NAMALWA (cell line): ENCODE measurements around the gene EPS8L1.
A peak's percentile ranks its signal among the peaks of the same experiment; 100 is the strongest.

Source experiments
- DNase-seq: peaks from one replicate; pipeline ENCODE4 v3.0.0-alpha.2; 2015; ENCODE audit warnings: low spot score

EPS8L1 gene

DNA sequence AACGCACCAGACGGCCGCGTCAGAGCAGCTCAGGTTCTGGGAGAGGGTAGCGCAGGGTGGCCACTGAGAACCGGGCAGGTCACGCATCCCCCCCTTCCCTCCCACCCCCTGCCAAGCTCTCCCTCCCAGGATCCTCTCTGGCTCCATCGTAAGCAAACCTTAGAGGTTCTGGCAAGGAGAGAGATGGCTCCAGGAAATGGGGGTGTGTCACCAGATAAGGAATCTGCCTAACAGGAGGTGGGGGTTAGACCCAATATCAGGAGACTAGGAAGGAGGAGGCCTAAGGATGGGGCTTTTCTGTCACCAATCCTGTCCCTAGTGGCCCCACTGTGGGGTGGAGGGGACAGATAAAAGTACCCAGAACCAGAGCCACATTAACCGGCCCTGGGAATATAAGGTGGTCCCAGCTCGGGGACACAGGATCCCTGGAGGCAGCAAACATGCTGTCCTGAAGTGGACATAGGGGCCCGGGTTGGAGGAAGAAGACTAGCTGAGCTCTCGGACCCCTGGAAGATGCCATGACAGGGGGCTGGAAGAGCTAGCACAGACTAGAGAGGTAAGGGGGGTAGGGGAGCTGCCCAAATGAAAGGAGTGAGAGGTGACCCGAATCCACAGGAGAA, 39.9 kb downstream of the EPS8L1 start:
- DNase-seq, result no peak

DNA sequence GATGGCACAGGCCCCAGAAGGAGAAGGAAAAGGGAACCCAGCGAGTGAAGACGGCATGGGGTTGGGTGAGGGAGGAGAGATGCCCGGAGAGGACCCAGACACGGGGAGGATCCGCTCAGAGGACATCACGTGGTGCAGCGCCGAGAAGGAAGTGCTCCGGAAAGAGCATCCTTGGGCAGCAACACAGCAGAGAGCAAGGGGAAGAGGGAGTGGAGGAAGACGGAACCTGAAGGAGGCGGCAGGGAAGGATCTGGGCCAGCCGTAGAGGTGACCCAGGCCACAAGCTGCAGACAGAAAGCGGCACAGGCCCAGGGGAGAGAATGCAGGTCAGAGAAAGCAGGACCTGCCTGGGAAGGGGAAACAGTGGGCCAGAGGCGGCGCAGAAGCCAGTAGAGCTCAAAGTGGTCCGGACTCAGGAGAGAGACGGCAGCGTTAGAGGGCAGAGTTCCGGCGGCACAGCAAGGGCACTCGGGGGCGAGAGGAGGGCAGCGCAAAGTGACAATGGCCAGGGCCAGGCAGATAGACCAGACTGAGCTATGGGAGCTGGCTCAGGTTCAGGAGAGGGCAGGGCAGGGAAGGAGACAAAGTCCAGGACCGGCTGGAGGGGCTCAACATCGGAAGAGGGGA, 40.7 kb downstream of the EPS8L1 start:
- peak; percentile 63 for DNase-seq

DNA sequence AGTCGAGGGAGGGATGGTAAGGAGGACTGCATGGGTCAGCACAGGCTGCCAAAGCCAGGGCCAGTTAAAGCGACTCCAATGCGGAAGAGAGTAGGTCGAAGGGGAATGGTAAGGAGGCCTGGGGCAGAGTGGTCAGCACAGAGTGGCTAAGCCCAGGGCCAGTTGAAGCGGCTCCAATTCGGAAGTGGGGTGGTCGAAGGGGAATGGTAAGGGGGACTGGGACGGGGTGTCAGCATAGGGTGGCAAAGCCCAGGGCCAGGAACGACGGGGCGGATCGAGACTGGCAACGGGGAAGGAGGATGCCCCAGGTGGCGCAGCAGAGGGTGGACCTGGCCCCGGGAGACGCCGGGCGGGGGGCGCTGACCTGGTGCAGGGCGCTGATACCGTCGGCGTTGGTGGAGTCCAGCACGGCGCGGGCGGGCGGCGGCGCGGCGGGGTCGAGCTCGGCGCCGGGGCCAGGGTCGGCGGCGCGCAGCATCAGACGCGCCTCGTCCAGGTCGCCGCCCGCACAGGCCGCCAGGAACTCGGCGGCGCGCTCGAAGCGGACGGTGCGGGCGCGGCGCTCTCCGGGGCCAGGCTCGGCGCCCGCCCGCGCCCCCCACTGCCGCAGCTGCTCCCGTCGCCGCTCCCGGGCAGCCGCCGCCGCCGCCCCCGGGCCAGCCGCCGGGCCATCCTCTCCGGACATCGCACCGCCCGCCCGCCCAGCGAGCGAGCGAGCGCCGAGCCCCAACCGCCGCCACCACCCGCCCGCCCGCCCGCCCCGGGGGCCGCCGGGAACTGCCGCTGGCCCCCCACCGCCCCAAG, 41.4 kb downstream of the EPS8L1 start, which contains the start of gene PPP1R12C:
TSS of gene PPP1R12C (minus strand) at position 779 of the 804 bp plus-strand sequence. CDS start at position 685, 94 bp downstream.
- peak; percentile 36 for DNase-seq

DNA sequence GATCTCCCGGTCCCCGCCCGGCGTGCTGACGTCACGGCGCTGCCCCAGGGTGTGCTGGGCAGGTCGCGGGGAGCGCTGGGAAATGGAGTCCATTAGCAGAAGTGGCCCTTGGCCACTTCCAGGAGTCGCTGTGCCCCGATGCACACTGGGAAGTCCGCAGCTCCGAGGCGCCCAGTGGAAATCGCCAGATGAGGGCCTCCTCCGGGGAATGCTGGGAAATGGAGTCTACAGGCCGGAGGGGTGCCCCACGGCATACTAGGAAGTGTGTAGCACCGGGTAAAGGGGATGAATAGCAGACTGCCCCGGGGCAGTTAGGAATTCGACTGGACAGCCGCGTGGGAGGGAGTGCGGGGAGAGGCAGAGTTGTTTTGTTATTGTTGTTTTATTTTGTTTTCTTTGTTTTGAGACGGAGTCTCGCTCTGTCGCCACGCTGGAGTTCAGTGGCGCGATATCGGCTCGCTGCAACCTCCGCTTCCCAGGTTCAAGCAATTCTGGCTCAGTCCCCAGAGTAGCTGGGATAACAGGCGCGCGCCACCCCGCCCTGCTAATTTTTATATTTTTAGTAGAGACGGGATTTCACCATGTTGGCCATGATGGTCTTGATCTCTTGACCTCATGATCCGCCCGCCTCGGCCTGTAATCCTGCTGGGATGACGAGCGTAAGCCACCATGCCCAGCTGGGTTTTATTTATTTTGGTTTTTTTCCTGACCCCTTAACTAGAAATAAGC, 42.2 kb downstream of the EPS8L1 start:
- DNase-seq, result peak; percentile 97

DNA sequence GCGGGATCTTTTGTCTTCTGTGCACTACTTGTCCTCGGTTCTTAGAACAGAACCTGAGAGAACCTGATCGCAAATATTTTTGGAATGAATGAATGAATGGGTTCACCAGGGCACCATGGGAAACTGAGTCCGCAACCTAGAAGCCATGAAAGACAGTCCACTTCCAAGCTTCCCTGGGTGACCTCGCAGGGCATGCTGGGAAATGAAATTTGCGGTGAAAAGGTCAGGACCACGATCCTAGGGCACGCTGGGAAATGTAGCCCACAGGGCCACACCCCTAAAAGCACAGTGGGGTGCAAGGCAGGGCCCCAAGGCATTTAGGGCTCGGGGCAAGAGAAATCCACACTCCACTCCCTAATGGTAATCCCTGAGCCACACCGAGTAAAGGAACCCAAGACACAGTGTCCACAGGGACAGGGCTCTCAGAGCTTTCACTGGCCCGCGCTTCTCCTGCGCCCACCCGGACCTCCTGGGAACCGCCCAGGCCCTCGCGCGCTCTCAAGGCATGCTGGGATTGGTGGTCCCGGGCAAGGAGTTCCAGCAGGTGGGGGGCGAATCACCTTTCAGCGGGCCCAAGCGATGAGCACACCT, 42.8 kb downstream of the EPS8L1 start:
- no peak for DNase-seq

DNA sequence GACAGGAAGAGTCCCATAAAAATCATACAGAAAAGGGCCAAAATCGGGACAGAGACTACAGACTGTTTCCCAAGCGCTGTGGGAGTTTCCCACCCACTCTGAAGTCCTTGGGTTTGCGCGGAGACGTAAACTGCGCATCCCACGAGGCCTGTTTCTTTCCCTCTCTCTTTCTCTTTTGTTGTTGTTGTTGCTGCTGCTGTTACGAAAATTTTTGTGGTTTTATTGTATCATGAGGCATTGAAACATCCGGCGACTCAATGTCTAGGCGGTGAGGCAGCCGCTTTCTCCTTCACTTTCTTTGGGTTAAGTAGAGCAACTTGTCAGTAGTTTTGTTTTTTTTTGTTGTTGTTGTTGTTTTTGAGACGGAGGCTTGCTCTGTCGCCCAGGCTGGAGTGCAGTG, 43.4 kb downstream of the EPS8L1 start:
- no peak for DNase-seq

DNA sequence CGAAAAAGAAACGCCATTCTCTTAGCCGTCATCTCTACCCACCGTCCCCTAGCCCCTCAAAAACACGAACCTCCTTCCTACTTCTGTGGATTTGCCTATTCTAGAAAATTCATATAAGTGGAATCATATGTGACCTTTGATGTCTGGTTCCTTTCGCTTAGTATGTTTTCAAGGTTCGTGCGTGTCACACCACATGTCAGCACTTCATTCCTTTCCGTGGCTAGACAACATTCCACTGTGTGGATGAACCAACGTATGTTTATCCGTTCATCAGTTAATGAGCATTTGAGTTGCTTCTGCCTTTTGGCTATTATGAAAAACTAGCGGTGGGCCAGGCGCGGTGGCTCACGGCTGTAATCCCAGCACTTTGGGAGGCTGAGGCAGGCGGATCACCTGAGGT, 55.8 kb downstream of the EPS8L1 start:
- no peak for DNase-seq

DNA sequence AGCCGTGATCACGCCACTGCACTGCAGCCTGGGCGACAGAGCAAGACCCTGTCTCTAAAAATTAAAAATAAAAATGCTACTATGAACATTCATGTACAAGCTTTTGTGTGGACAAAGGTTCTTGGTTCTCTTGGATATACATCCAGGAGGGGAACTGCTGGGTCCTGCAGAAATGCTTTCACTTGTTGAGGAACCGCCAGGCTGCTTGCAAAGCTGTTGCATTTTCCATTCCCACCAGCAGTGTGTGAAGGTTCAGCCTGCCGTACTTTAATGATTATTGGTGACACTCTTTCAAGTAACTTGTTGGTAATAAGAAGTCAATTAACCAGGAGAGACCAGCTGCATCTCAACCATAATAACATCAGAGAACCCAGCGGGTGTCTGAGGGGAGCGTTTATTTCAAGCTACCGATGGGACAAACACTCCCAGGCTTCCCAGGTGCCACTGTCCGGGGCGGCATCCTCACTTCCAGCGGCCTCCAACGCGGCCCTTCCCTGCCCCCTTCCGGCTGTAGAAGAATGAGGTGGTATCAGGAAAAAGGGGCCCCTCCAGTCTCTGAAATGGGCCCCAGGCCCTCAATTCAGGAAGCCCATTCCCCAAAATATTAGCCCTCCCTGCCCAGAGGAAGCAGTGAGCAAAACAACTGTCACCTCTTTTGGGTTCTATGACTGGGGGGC, 56.9 kb downstream of the EPS8L1 start:
- no peak for DNase-seq

DNA sequence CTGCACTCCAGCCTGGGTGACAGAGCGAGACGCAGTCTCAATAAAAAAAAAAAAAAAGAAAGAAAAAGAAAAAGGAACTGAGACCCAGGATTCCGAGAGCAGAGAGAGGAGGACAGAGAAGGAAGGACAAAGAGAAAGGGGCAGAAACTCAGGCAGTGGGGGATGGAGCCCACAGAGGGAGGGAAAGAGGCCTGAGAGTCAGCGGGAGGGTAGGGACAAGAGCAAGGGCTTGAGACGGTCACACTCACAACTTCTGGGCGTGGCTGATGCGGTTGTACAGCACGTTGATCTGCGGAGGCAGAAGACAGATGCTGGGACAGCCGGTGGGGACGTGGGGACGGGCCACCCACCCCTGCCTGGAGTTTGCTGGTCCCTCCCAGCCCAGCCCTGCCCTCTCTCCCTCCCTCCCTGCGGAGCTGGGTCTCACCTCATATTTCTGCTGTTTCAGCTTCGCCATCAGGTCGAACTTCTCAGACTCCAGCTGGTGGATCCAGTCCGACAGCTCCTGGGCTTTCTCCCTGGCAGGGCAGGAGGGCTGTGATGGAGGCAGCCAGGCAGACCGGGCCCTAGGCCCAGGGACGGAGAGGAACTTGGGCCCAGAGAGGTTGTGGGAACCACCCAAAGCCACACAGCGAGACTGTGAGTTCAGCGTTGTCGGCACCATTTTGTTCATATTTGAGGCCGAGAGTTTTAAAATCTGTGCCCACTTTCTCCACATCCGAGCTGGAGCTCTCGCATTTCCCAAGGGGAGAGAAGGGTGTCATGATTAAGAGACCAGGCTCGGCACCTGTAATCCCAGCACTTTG, 58.2 kb downstream of the EPS8L1 start:
- DNase-seq, result no peak

DNA sequence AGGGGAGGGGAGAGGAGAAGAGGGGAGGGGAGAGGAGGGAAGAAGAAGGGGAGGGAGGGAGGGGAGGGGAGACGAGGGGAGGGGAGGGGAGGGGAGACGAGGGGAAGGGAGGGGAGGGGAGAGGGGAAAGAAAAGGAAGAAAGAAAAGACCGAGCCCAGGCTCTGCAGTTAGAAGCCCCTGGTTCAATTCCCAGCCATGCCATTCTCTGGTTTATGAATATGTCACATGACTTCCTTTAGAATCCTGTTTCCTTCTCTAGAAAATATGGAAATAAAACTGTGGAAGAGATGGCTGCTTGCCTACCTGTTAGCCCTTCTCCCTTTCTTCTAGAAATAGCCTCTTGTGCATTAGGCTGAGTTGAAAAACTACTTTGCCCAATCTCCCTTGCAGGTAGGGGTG, 59.1 kb downstream of the EPS8L1 start:
- DNase-seq, result no peak

DNA sequence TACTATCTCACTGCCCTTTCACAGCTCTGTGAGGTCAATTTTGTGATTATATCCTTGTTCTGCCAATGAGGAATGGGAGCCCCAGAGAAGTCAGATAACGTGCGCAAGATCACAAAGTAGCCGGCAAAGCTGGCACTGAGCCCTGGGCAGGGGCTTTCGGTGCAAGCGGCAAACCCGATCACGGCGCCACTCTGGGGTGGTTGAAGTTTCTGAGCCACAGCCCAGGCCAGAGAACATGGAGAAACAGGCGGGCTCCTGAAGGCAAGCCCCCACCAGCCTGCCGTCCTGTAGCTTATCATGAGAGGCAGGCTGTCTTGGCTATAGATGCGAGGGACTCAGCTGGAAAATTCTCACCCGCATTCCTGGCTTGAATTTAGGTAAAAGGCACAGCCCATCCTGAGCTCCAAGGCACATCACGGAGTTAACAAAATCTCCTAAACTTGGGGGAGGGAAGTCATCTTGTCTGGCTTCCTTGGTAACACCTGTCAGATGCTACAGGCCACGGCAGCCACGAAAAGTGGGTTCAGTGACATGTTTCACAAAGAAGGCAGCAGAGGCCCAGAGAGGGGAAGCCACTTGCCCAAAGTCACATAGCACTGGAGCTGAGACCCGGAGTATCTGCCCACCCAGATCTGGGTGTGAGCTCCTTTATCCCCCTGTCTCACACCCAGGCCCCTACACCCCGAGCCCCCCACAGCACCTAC, 60.9 kb downstream of the EPS8L1 start:
- no peak for DNase-seq
